Type B pancreatic cell (in vitro differentiated cells): ENCODE data around the gene SYNE2. TPM values are rescaled to one million over a fixed set of nuclear protein-coding genes. Genes with fewer than 3 reads are reported as not detected.
"Not testable (repeated sequence)": the region's sequence is repeated elsewhere in the genome, so short reads cannot be mapped to it uniquely, and the experiment has no call there.

Source experiments
- DNase-seq: peaks from one replicate; pipeline ENCODE4 v3.0.0; 2021; ENCODE audit warnings: mixed read lengths; ENCODE audit not compliant: unreplicated experiment; ENCODE audit errors: extremely low spot score
- H3K27ac Mint-ChIP-seq: 2 replicates; pipeline ENCODE4 v1.8.0; 2021; ENCODE audit warnings: mild to moderate bottlenecking, mixed read lengths
- H3K27me3 Mint-ChIP-seq: 2 replicates; pipeline ENCODE4 v1.8.0; 2021; ENCODE audit warnings: mixed read lengths
- H3K36me3 Mint-ChIP-seq: 2 replicates; pipeline ENCODE4 v1.8.0; 2021; ENCODE audit warnings: mixed read lengths
- H3K4me1 Mint-ChIP-seq: one replicate; pipeline ENCODE4 v1.8.0; 2021; ENCODE audit warnings: mixed read lengths; ENCODE audit not compliant: unreplicated experiment
- H3K4me3 Mint-ChIP-seq: 2 replicates; pipeline ENCODE4 v1.8.0; 2021; ENCODE audit warnings: mild to moderate bottlenecking, mixed read lengths
- H3K9me3 Mint-ChIP-seq: 2 replicates; pipeline ENCODE4 v1.8.0; 2021; ENCODE audit warnings: mixed read lengths
- long read RNA-seq: library from polyadenylated mRNA; unstranded; transcript quantifications from one replicate; pipeline ENCODE4 v2.0.0, GENCODE V29; 2020
- total RNA-seq: library from RNA; stranded (reverse); gene quantifications from 2 replicates; pipeline ENCODE4 v1.2.1, GENCODE V29; 2021; ENCODE audit warnings: low replicate concordance
- TF ChIP-seq, protein P1 (sequence below): fragments of 200-600 bp; sonication (generic); conservative IDR thresholded peaks from 2 replicates; pipeline ENCODE4 v1.5.0; 2021; ENCODE audit warnings: antibody characterized with exemption, mild to moderate bottlenecking

Gene SYNE2, protein sequence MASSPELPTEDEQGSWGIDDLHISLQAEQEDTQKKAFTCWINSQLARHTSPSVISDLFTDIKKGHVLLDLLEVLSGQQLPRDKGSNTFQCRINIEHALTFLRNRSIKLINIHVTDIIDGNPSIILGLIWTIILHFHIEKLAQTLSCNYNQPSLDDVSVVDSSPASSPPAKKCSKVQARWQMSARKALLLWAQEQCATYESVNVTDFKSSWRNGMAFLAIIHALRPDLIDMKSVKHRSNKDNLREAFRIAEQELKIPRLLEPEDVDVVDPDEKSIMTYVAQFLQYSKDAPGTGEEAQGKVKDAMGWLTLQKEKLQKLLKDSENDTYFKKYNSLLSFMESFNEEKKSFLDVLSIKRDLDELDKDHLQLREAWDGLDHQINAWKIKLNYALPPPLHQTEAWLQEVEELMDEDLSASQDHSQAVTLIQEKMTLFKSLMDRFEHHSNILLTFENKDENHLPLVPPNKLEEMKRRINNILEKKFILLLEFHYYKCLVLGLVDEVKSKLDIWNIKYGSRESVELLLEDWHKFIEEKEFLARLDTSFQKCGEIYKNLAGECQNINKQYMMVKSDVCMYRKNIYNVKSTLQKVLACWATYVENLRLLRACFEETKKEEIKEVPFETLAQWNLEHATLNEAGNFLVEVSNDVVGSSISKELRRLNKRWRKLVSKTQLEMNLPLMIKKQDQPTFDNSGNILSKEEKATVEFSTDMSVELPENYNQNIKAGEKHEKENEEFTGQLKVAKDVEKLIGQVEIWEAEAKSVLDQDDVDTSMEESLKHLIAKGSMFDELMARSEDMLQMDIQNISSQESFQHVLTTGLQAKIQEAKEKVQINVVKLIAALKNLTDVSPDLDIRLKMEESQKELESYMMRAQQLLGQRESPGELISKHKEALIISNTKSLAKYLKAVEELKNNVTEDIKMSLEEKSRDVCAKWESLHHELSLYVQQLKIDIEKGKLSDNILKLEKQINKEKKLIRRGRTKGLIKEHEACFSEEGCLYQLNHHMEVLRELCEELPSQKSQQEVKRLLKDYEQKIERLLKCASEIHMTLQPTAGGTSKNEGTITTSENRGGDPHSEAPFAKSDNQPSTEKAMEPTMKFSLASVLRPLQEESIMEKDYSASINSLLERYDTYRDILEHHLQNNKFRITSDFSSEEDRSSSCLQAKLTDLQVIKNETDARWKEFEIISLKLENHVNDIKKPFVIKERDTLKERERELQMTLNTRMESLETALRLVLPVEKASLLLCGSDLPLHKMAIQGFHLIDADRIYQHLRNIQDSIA (N-terminal part only)
- total RNA-seq: 68.1 and 75.1 TPM in 2 replicates
- long read RNA-seq, partial matches to known transcripts: 191 of 230 reads
- long read RNA-seq, other reads (novel, unspliced or antisense): 39 of 230 reads

DNA sequence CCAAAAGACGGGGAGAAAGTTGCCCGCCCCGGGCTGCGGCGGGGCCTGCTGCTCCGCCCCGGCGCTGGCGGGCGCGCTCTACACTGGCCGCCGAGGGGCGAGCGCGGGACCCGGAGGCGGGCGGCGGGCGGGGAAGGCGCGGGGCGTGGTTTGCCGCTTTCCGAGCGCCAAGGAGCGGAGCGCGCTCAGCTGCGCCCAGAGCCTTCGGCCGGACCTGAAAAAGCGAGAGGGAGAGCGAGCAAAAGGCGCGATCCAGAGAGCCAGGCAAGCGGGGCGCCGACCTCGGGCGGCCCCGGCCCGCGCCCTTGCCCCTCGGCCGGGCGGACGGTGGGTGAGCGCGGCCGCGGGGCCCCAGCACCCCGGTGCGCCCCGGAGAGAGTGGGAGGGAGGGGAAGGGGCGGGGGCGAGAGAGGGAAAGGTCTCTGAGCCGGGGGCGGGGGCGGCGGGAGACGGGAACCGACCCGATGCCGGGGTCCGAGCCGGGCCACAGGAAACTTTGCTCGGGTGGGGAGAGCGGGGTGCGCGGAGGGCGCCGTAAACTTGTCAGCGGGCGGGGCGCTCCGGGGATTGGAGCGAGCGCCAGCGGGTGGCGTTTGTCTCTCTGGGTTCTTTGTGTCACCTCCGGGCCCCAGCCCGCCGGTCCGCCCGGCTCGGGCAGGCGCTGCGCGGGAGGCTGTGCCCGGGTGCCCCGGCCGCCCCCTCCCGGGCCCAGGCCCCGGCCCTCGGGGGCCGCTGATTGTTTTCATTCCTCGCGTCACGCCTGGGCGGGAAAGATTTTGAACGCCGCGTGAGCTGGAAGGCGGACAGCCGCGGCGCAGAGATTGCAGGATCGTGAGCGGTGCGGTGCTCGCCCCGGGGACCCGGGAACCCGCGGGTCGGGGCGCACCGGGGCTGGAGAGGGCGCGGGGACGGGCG, at the start of gene SYNE2:
Gene SYNE2 (plus strand): TSS at position 188 of the 915 bp plus-strand sequence. CDS start 56,145 bp downstream, outside the sequence.
- Mint-ChIP-seq H3K9me3 (no peaks in the 10 kb centered on the region), H3K36me3 (no peaks in the 10 kb centered on the region), H3K4me3 (peak within 1 kb of the TSS; percentile 99), H3K4me1 (peaks cover 32% of the 10 kb centered on the region), H3K27ac (peak within 1 kb of the TSS; percentile 96), H3K27me3 (no peaks in the 10 kb centered on the region)
- peak; percentile 89 for DNase-seq
- TF ChIP-seq, protein P1, sequence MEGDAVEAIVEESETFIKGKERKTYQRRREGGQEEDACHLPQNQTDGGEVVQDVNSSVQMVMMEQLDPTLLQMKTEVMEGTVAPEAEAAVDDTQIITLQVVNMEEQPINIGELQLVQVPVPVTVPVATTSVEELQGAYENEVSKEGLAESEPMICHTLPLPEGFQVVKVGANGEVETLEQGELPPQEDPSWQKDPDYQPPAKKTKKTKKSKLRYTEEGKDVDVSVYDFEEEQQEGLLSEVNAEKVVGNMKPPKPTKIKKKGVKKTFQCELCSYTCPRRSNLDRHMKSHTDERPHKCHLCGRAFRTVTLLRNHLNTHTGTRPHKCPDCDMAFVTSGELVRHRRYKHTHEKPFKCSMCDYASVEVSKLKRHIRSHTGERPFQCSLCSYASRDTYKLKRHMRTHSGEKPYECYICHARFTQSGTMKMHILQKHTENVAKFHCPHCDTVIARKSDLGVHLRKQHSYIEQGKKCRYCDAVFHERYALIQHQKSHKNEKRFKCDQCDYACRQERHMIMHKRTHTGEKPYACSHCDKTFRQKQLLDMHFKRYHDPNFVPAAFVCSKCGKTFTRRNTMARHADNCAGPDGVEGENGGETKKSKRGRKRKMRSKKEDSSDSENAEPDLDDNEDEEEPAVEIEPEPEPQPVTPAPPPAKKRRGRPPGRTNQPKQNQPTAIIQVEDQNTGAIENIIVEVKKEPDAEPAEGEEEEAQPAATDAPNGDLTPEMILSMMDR: peak; percentile 48

DNA sequence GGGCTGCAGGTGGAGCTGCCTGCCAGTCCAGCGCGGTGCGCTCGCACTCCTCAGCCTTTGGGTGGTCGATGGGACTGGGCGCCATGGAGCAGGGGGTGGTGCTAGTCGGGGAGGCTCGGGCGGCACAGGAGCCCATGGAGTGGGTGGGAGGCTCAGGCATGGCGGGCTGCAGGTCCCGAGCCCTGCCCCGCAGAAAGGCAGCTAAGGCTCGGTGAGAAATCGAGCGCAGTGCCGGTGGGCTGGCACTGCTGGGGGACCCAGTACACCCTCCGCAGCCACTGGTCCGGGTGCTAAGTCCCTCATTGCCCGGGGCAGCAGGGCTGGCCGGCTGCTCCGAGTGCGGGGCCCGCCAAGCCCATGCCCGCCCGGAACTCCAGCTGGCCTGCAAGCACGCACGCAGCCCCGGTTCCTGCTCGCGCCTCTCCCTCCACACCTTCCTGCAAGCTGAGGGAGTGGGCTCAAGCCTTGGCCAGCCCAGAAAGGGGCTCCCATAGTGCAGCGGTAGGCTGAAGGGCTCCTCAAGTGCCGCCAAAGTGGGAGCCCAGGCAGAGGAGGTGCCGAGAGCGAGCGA, 49.5 kb upstream of the SYNE2 start:
- not testable (repeated sequence) for H3K4me3 Mint-ChIP-seq, H3K27me3 Mint-ChIP-seq, H3K4me1 Mint-ChIP-seq, H3K9me3 Mint-ChIP-seq, H3K27ac Mint-ChIP-seq, H3K36me3 Mint-ChIP-seq
- DNase-seq: peak; percentile 60

DNA sequence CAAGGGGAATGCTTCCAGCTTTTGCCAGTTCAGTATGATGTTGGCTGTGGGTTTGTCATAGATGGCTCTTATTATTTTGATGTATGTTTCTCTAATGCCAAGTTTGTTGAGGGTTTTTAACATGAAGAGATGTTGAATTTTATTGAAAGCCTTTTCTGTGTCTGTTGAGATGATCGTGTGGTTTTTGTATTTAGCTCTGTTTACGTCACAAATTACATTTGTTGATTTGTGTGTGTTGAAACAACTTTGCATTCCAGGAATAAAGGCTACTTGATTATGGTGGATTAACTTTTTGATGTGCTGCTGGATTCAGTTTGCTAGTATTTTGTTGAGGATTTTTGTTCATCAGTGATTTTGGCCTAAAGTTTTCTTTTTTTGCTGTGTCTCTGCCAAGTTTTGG, 46.7 kb upstream of the SYNE2 start:
- H3K4me3 Mint-ChIP-seq, H3K36me3 Mint-ChIP-seq, H3K9me3 Mint-ChIP-seq, DNase-seq, H3K4me1 Mint-ChIP-seq, H3K27ac Mint-ChIP-seq, H3K27me3 Mint-ChIP-seq: not testable (repeated sequence)

GRCh38 chr14:63811692-63812091, 41.1 kb upstream of the SYNE2 start:
- not testable (repeated sequence) for H3K27ac Mint-ChIP-seq, DNase-seq, H3K4me1 Mint-ChIP-seq, H3K4me3 Mint-ChIP-seq, H3K36me3 Mint-ChIP-seq, H3K27me3 Mint-ChIP-seq, H3K9me3 Mint-ChIP-seq

GRCh38 chr14:63833728-63834127, 19.1 kb upstream of the SYNE2 start:
- H3K36me3 Mint-ChIP-seq: no peaks in the 10 kb centered on the region
- H3K27me3 Mint-ChIP-seq: no peaks in the 10 kb centered on the region
- no peak for DNase-seq
- H3K27ac Mint-ChIP-seq: no peak overlapping the region
- no peaks in the 10 kb centered on the region for H3K9me3 Mint-ChIP-seq
- H3K4me1 Mint-ChIP-seq: no peaks in the 10 kb centered on the region
- no peak overlapping the region for H3K4me3 Mint-ChIP-seq
- TF ChIP-seq, protein P1: peak; percentile 49

GRCh38 chr14:63840981-63841380, 11.8 kb upstream of the SYNE2 start:
- DNase-seq: no peak
- Mint-ChIP-seq H3K9me3 (no peaks in the 10 kb centered on the region), H3K27ac (no peak overlapping the region), H3K36me3 (no peaks in the 10 kb centered on the region), H3K27me3 (no peaks in the 10 kb centered on the region), H3K4me3 (no peak overlapping the region), H3K4me1 (no peaks in the 10 kb centered on the region)
- TF ChIP-seq, protein P1: no peak
